ENCODE results near the gene ADCY7. TPM values are rescaled to one million over a fixed set of nuclear protein-coding genes. Genes with fewer than 3 reads are reported as not detected.

ADCY7 gene
- polyA plus RNA-seq (2013, experiment 1 of 2; ENCODE audit: insufficient read length), result 26.6 TPM
- polyA plus RNA-seq (2013, experiment 2 of 2; ENCODE audit: insufficient read length), result 26.1 TPM

DNA sequence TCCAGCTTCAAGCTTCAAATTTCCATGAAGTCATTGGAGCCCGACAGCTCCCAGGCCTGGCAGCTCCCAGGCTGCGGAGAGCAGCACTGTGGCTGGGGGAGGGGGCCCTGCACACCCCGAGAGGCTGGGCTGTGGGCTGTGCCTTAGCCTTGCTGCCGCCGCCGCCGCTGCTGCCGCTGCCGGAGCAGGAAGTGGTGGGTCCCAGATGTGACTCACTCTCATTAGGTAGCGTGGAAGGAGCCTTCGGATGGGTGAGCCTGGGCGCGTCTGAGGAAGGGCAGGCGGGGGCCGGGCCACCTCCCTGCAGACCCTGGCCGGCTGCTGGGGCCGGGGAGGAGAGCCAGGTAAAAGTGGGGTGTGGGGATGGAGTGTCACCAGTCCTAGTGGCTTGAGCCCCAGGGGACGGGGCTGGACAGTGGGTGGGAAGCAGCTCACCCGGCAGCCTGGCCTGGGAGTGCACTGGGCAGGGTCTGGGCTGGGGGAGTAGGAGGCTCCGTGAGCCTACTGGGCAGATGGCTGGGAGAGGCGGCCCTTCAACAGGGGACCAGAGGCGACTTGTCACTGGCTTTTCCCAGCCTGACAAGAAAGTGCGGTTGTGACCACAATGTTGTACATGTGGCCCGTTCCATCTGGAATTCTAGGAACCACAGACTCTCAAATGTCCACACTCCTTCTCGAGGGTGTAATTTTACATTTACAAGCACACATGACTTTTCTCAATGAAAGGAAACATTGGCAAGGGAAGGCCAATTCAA lies at the start of gene ADCY7:
ADCY7 (plus strand) TSS at position 215 of the 755 bp plus-strand sequence. CDS start 21,629 bp downstream, outside the sequence.
- peak; percentile 90 for DNase-seq

DNA sequence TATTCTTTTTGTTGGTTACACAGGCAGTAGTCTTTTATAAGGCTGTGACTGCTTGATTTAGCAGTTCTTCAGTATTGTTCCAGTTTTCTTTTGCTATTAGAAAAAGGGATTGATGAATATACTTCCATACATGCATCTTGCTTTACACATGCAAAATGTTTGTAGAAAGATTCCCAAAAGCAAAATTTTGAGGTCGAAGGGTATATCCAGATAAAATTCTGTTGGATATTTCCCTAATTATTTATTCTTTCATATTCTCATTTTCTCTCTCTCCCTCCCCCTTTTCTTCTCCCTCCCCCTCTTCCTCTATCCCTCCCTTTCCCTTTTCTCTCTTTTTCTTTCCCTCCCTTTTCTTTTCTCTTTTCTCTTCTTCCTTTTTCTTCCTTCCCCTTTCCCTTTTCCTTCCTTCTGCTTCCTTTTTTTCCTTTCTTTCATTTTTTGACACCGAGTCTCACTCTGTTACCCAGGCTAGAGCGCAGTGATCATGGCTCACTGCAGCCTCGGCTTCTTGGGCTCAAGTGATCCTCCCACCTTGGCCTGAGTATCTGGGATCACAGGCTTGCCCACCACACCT lies 46.9 kb upstream of the ADCY7 start:
- DNase-seq, result no peak

DNA sequence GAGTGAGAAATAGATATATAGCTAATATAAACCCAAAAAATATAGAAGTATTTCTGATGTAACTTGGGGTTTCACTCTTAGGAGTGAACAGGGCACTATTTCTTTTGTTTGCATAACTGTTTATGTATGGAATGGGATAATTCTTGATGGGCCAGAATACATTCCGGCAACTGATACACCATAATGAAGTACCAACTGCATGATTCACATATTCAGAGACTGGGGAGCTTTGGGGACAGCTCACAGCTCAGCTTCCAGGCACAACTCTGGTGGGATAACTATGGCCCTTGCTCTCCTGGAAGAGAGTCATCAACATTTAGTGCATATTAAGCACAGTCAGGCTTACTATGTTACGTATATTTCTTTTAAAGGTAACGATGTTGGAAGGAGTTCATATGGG lies 42.1 kb upstream of the ADCY7 start:
- DNase-seq, result peak; percentile 52

- DNase-seq, result no peak
These were observed 39.2 kb upstream of the ADCY7 start for GRCh38 chr16:50227120-50227519.

DNA sequence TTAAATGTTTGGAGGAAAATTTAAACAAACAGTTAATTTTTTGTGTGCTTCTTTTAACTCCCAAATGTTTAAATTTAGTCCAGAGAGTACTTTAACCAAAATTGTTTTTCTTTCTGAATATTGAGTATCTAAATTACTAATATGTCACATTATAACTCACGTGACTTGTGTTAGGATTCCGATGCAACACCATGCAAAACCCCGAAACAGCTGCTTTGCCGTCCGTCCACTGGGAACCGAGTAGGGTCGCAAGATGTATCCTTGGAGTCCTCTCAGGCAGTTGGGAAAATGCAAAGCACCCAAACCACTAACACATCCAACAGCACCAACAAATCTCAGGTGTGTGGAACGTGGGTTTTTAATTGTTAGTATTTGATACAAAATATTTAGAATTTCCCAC lies 38.7 kb upstream of the ADCY7 start:
- DNase-seq, result no peak

DNA sequence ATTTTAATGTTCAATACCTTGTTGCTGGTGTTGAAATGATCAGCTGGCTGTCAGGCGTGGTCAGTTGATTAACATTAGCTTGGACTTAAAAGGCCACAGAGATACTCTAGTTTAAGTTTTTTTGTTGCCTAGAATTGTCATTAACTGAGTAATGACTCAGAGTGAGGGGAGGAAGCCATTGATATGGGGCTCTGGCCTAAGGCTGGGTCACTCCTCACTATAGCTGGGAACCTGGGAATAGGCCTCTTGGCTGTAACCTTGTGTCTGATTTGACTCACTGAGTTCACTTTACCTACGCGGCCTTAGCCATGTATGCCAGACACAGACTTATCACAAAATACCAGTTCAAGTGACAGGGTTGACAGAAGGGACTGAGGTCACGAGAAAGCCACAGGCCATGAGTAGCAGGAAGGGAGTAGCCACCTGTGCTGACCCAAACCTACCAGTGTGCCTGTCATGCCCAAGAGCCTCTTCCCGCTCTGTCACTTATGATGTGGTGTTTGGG lies 37.9 kb upstream of the ADCY7 start:
- no peak for DNase-seq

- DNase-seq, result no peak
These were observed 37.1 kb upstream of the ADCY7 start for GRCh38 chr16:50229149-50229726.

- peak; percentile 51 for DNase-seq
These were observed 31.4 kb upstream of the ADCY7 start for GRCh38 chr16:50234771-50235556.

DNA sequence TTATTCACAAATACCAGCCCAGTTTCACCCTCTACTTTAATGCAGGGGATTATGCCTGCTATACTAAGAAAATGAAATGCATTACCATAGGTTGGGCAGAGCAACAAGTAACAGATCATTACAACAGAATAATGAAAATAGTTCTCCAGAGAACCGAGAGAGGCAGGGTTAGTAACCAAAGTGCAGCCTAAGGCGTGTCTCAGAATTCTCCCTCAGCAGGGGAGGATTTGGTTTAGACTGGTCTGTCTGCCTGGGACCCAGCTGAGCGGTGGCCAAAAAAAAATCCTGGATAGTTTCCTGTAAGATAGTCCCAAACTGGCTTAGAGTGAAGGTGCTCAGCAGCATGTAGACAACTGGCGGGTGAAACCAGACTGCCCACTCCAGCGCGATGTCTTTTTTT lies 30.8 kb upstream of the ADCY7 start:
- peak; percentile 65 for DNase-seq

GRCh38 chr16:50238314-50238713 lies 28.0 kb upstream of the ADCY7 start:
- no peak for DNase-seq

GRCh38 chr16:50238868-50239301 lies 27.5 kb upstream of the ADCY7 start:
- DNase-seq, result no peak

GRCh38 chr16:50243024-50243423 lies 23.3 kb upstream of the ADCY7 start:
- peak; percentile 25 for DNase-seq

- no peak for DNase-seq
These were observed 22.2 kb upstream of the ADCY7 start for GRCh38 chr16:50244140-50244503.

DNA sequence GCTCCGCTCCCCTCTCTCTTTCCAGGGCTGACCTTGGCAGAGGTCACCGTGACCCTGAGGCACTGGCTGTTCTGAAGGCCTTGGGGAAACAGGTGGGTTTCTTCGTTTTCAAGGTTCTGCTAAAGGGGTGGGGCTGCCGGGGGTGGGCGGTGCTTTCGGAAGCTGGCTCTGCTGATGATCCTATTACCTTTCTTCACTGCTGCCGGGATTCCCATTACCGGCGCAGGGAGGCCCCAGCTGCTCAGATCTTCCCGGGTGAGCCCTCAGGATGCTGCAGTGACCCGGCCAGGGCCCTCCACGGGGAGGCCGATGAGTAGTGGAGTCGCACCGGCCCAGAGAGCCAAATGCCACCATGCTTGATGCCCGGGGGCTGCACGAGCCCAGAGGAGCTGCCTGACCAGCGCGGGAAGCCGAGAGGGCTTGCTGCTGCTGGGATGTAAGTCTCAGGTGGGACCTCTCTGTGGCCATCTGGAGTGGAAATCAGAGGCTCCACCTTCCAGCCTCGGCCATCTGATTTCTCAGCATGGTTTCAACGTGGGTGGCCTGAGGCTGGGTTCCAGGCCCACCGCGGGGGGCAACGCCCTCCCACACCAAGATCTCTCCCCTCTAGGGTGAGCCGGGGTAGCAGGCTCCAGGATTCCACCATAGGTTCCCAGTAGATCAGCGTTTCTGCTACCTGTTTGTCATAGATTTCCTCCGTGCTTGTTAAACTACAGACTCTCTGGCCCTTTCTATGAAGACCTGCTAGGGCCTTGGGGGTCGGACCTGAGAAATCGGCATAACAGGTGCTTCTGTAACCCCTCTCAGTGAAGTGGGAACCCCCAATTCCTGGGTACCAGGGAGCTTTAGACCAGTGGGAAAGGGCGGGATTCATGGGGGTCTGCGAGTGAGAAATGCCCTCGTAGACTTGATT lies 21.6 kb upstream of the ADCY7 start:
- DNase-seq, result no peak

DNA sequence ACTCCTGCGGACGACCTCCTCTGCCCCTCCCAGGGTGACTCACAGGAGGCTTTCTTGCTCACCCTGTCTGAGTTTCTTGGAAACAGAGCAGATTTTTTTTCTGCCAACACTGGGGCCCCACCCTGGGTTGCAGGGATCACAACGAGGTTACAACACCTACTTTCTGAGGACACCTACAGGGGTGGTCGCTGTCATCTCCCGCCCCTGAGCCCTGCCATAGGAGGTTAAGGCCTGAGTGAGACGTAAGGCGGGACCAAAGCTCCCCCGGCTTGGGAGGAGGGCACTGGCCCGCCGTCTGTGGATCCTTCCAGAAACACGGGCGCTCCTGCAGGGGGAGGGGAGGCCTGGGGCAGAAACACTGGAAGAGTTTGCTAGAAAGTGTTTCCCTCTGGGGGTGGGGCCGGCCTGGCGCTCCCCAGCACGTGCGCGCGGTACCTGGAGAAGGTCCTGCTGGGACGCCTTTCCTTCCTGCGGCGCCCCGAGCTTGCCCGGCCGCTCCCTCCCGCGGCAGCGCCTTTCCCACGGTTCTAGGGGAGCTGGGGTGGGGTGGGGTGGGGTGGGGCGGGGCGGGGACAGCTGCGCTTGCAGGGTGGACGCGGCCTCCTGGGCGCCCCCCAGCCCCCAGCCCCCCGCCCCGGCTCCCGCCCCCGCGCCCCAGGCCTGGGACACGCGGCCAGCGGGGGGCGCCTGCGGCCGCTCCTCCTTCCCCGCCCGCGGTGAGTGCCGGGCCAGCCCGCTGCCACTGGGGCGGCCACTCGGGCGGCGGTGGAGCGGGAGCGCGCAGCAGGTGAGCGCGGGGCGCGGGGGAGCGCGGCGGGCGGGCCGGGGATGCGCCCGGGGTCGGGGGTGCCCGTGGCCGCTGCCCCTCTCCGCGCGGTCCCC lies 20.7 kb upstream of the ADCY7 start:
- DNase-seq, result peak; percentile 73

GRCh38 chr16:50246299-50247122 lies 19.8 kb upstream of the ADCY7 start:
- DNase-seq, result peak; percentile 11

DNA sequence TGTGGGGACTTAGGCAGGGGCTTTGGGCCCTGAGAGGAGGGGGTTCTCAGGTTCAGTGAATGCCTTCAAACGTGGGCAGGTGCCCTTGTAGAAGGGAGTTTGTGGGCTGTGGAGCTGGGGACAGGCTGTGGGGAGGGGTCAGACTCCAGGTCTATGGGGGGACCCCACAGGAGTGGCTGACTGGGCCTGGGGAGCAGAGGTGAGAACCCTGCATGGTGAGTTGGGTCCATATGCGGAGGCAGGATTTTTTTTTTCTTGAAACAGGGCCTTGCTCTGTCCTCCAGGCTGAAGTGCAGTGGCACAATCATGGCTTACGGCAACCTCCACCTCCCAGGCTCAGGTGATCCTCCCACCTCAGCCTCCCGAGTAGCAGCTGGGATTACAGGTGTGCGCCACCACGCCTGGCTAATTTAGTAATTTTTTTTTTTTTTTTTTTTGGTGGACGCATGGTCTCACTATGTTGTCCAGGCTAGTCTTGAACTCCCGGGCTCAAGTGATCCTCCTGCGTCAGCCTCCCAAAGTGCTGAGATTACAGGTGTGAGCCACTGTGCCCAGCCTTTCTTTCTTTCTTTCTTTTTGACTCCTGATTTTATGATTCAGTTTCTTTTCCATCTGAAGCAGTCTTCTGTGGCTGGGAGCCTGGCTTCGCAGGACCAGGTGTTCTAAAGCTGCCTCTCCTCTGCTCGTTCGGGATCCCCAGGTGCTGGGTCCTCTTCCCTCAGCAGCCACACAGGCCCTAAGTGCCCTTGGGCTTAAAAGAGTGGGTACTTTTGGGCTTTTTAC lies 19.0 kb upstream of the ADCY7 start:
- no peak for DNase-seq

DNA sequence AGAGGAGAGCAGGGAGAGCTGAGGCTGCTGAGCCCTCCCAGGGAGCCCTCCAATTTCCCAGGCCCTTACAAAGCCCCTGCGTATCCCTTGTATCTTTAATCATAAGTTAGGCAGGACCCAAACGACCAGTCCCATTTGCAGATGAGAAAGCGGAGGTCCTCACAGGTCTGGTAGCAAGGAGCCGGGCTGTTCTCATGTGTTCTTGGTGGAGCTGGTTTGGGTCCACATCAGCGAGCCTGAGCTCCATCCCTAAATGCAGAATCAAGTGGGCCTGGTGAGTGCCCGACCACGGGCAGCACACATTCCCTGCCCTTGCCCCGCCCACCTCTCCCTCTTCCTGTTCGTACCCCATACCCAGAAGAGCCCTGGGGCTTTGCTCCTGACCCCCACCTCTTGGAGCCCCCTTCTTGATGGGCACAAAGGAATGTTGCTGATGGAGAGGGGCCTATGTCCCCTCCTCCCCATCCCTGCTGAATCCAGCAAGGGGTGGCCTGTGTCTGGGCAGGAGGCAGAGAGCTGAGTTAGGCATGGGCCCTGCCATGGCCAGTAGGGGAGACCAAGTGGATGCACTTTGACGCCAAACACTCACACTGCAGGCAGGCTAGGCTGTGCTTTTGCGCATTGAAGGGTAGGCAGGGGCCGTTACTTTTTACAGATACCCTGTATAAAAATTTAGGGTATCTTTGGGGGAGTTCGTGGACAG lies 18.3 kb upstream of the ADCY7 start:
- DNase-seq, result no peak

All from fibroblast of skin of scalp (primary cell).